Measurements from ENCODE around the gene FSIP1. TPM values are rescaled to one million over a fixed set of nuclear protein-coding genes. Genes with fewer than 3 reads are reported as not detected.

The FSIP1 gene
- total and polyA plus RNA-seq, 12 donors, result 0.15 to 4.4 (median 0.89) TPM

GRCh38 chr15:39591896-39592315 is 190.7 kb downstream of the FSIP1 start:
- WGBS, 2 donors, result 86 to 92% methylated on average over 2 of the region's 2 CpGs
- Histone ChIP-seq H3K27me3 (no peaks in the 10 kb centered on the region), H3K36me3 (peaks cover 0 to 100% (median 78%) of the 10 kb centered on the region in 9 donors), H3K4me3 (no peak overlapping the region), H3K4me1 (peaks cover 0 to 16% (median 0%) of the 10 kb centered on the region in 9 donors), H3K27ac (no peak overlapping the region), H3K9me3 (no peaks in the 10 kb centered on the region)
- no peak for TF ChIP-seq CTCF (IDR thresholded peaks at IDR 0.05)
- no peak for DNase-seq
- ATAC-seq, result no peak
- intact Hi-C loops (cut with DNase I), result no loop called here

DNA sequence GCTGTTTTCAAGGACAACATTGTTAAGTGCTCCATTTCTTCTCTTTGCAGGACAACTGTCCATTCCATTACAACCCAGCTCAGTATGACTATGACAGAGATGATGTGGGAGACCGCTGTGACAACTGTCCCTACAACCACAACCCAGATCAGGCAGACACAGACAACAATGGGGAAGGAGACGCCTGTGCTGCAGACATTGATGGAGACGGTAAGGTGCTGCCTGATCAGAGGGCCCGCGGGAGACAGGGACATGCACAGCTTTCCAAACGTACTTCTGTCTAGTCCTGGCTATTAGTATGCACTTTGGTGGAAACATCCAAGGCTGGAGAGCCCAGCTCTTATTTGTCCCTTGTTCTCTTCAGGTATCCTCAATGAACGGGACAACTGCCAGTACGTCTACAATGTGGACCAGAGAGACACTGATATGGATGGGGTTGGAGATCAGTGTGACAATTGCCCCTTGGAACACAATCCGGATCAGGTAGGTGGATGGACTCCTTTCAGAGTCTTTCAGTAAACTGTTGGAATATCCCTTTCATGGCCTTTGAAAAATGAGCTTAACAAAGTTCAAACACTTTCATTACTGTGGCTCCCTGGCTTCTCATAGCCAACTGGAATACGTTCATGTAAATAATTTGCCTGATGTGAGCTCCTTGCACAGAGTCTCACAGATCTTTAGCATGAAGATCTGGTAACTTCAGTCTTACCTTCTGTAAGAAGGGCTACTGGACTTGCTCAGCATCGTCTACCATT is 191.3 kb downstream of the FSIP1 start:
- intact Hi-C loops (cut with DNase I), result no loop called here

GRCh38 chr15:39589815-39590644 is 192.6 kb downstream of the FSIP1 start:
- Histone ChIP-seq H3K4me1 (peaks cover 3 to 35% (median 12%) of the 10 kb centered on the region in 9 donors), H3K27ac (no peak overlapping the region), H3K36me3 (peaks cover 0 to 100% (median 85%) of the 10 kb centered on the region in 9 donors), H3K27me3 (no peaks in the 10 kb centered on the region), H3K4me3 (no peak overlapping the region), H3K9me3 (no peaks in the 10 kb centered on the region)
- TF ChIP-seq CTCF (IDR thresholded peaks at IDR 0.05), result no peak
- no peak for DNase-seq
- intact Hi-C loops (cut with DNase I), result loop anchor here in 6 of 10 donors (5.0 to 10.0 kb wide), 8 partner anchors 125 to 885 kb away; no protein-coding TSS in a partner anchor
- 95% methylated on average over 13 of the region's 13 CpGs for WGBS, 2 donors
- ATAC-seq, result peak in 1 of 8 donors; percentile 0

More for the DNA sequence above, 191.3 kb downstream of the FSIP1 start:
- H3K36me3 ChIP-seq, result peaks cover 0 to 100% (median 84%) of the 10 kb centered on the region in 9 donors
- no peak for TF ChIP-seq CTCF (IDR thresholded peaks at IDR 0.05)
- no peaks in the 10 kb centered on the region for H3K9me3 ChIP-seq
- H3K27ac ChIP-seq, result no peak overlapping the region
- 85 to 89% methylated on average over 11 of the region's 11 CpGs for WGBS, 2 donors
- no peak overlapping the region for H3K4me3 ChIP-seq
- no peak for DNase-seq
- no peaks in the 10 kb centered on the region for H3K27me3 ChIP-seq
- ATAC-seq, result peak in 1 of 8 donors; percentile 1
- H3K4me1 ChIP-seq, result peaks cover 0 to 22% (median under 1%) of the 10 kb centered on the region in 9 donors

DNA sequence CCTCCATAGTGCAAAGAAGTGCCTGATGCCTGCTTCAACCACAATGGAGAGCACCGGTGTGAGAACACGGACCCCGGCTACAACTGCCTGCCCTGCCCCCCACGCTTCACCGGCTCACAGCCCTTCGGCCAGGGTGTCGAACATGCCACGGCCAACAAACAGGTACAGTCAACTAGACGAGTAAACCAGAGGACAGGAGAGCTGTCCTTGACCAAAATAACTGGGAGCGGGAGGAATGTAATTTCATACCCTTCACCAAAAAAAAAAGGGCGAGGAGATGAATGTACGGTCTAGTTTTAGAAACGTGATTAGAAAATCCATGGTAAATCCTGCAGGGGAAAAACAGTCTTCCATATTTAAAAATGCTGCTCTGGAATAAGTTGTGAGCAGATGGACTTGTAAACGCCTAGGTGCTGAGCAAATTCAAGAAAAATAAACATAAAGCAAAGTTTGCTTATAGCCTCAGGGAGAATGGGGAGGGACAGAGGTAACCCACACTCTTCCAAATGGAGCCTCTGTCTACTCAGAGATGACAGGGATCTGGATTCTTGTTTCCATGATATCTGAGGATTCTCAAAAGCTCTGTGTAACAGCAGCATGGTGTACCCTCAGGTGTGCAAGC is 193.3 kb downstream of the FSIP1 start:
- Histone ChIP-seq H3K4me1 (peaks cover 5 to 42% (median 17%) of the 10 kb centered on the region in 9 donors), H3K27ac (no peak overlapping the region), H3K4me3 (no peak overlapping the region), H3K9me3 (no peaks in the 10 kb centered on the region), H3K27me3 (no peaks in the 10 kb centered on the region), H3K36me3 (peaks cover 0 to 100% (median 84%) of the 10 kb centered on the region in 9 donors)
- DNase-seq, result no peak
- WGBS, 2 donors, result 85 to 89% methylated on average over 14 of the region's 14 CpGs
- intact Hi-C loops (cut with DNase I), result loop anchor here in 6 of 10 donors (5.0 to 10.0 kb wide), 8 partner anchors 125 to 885 kb away; no protein-coding TSS in a partner anchor
- ATAC-seq, result no peak
- no peak for TF ChIP-seq CTCF (IDR thresholded peaks at IDR 0.05)

Measured in heart right ventricle (tissue), 16 donors.